Progenitor cell of endocrine pancreas (in vitro differentiated cells): ENCODE results near the gene CCM2. TPM values are rescaled to one million over a fixed set of nuclear protein-coding genes. Genes with fewer than 3 reads are reported as not detected.

Experiments
- DNase-seq: peaks from one replicate; pipeline ENCODE4 v3.0.0; 2021; ENCODE audit warnings: low spot score; ENCODE audit not compliant: unreplicated experiment
- H3K27ac Mint-ChIP-seq: 2 replicates; pipeline ENCODE4 v1.8.0; 2021; ENCODE audit warnings: mild to moderate bottlenecking, moderate library complexity, mixed read lengths
- H3K27me3 Mint-ChIP-seq: 2 replicates; pipeline ENCODE4 v1.8.0; 2021; ENCODE audit warnings: mixed read lengths
- H3K36me3 Mint-ChIP-seq: 2 replicates; pipeline ENCODE4 v1.8.0; 2022; ENCODE audit warnings: mixed read lengths; ENCODE audit not compliant: insufficient read depth
- H3K4me1 Mint-ChIP-seq: 2 replicates; pipeline ENCODE4 v1.8.0; 2021; ENCODE audit warnings: low read depth, mixed read lengths
- H3K4me3 Mint-ChIP-seq: 2 replicates; pipeline ENCODE4 v1.8.0; 2021; ENCODE audit warnings: low read depth, mild to moderate bottlenecking, moderate library complexity, mixed read lengths
- H3K9me3 Mint-ChIP-seq: 2 replicates; pipeline ENCODE4 v1.8.0; 2021; ENCODE audit warnings: low read depth, mixed read lengths
- CTCF ChIP-seq: fragments of 200-600 bp; sonication (generic); IDR thresholded peaks from one replicate; pipeline ENCODE4 v1.5.0; 2021; ENCODE audit warnings: antibody characterized with exemption, mild to moderate bottlenecking; ENCODE audit not compliant: unreplicated experiment
- long read RNA-seq: library from polyadenylated mRNA; unstranded; transcript quantifications from one replicate; pipeline ENCODE4 v2.0.0, GENCODE V29; 2020
- total RNA-seq: library from RNA; stranded (reverse); gene quantifications from 2 replicates; pipeline ENCODE4 v1.2.1, GENCODE V29; 2021

The CCM2 gene
- 42.2 and 43.0 TPM in 2 replicates for total RNA-seq
- long read RNA-seq, transcript CCM2-203 (10 exons, 1,983 nt), result major isoform, 16 of 32 reads
- long read RNA-seq, partial matches to known transcripts, result 3 of 32 reads
- long read RNA-seq, other reads (novel, unspliced or antisense), result 13 of 32 reads

GRCh38 chr7:45000093-45001032, at the start of gene CCM2:
Gene CCM2, plus strand, starts transcription at chr7:45000201. Its CDS starts 133 bp downstream, at chr7:45000334.
- TF ChIP-seq CTCF, result no peak
- H3K36me3 Mint-ChIP-seq, result no peaks in the 10 kb centered on the region
- no peaks in the 10 kb centered on the region for H3K9me3 Mint-ChIP-seq
- H3K4me1 Mint-ChIP-seq, result peaks cover 10% of the 10 kb centered on the region
- H3K4me3 Mint-ChIP-seq, result peak within 1 kb of the TSS; percentile 94
- H3K27ac Mint-ChIP-seq, result peak within 1 kb of the TSS; percentile 99
- DNase-seq, result peak; percentile 49
- H3K27me3 Mint-ChIP-seq, result no peaks in the 10 kb centered on the region

GRCh38 chr7:44953156-44953555, 46.8 kb upstream of the CCM2 start:
- Mint-ChIP-seq H3K27ac (no peak overlapping the region), H3K4me1 (peaks cover 10% of the 10 kb centered on the region), H3K9me3 (no peaks in the 10 kb centered on the region), H3K27me3 (peaks cover 23% of the 10 kb centered on the region), H3K4me3 (no peak overlapping the region), H3K36me3 (no peaks in the 10 kb centered on the region)
- DNase-seq, result no peak
- no peak for TF ChIP-seq CTCF

GRCh38 chr7:44955733-44956132, 44.3 kb upstream of the CCM2 start:
- H3K4me1 Mint-ChIP-seq, result peaks cover 10% of the 10 kb centered on the region
- TF ChIP-seq CTCF, result no peak
- no peaks in the 10 kb centered on the region for H3K9me3 Mint-ChIP-seq
- H3K27me3 Mint-ChIP-seq, result peaks cover 27% of the 10 kb centered on the region
- DNase-seq, result no peak
- peak overlapping the region; percentile 56 for H3K27ac Mint-ChIP-seq
- no peak overlapping the region for H3K4me3 Mint-ChIP-seq
- H3K36me3 Mint-ChIP-seq, result no peaks in the 10 kb centered on the region

GRCh38 chr7:44956157-44956766, 43.7 kb upstream of the CCM2 start:
- peaks cover 24% of the 10 kb centered on the region for H3K27me3 Mint-ChIP-seq
- no peaks in the 10 kb centered on the region for H3K36me3 Mint-ChIP-seq
- H3K9me3 Mint-ChIP-seq, result no peaks in the 10 kb centered on the region
- no peak overlapping the region for H3K27ac Mint-ChIP-seq
- no peak for DNase-seq
- no peak for TF ChIP-seq CTCF
- H3K4me1 Mint-ChIP-seq, result peaks cover 10% of the 10 kb centered on the region
- H3K4me3 Mint-ChIP-seq, result no peak overlapping the region

GRCh38 chr7:44958645-44959344, 41.2 kb upstream of the CCM2 start:
- peaks cover 23% of the 10 kb centered on the region for H3K27me3 Mint-ChIP-seq
- H3K36me3 Mint-ChIP-seq, result no peaks in the 10 kb centered on the region
- no peak for TF ChIP-seq CTCF
- peaks cover 10% of the 10 kb centered on the region for H3K4me1 Mint-ChIP-seq
- H3K9me3 Mint-ChIP-seq, result no peaks in the 10 kb centered on the region
- H3K4me3 Mint-ChIP-seq, result no peak overlapping the region
- peak overlapping the region; percentile 15 for H3K27ac Mint-ChIP-seq
- DNase-seq, result no peak
